NCI-H2029 (cell line): ENCODE data around the gene UROC1.

ENCODE experiments used
- DNase-seq: peaks from one replicate; lab custom pipeline; 2025; lab: John Stamatoyannopoulos, UW

UROC1 gene

DNA sequence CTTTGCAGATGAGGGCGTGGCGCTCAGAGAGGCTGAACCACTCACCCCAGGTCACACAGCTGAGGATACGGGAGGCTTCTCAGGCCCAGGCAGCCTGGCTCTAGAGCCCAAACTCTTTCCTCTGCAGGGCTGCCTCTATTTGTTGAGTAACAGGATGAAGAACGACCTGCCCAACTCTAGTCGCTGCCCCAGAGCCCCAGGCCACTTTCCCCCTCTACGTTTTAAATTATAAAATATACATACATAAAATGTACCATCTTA lies 22.7 kb downstream of the UROC1 start:
- no peak for DNase-seq

DNA sequence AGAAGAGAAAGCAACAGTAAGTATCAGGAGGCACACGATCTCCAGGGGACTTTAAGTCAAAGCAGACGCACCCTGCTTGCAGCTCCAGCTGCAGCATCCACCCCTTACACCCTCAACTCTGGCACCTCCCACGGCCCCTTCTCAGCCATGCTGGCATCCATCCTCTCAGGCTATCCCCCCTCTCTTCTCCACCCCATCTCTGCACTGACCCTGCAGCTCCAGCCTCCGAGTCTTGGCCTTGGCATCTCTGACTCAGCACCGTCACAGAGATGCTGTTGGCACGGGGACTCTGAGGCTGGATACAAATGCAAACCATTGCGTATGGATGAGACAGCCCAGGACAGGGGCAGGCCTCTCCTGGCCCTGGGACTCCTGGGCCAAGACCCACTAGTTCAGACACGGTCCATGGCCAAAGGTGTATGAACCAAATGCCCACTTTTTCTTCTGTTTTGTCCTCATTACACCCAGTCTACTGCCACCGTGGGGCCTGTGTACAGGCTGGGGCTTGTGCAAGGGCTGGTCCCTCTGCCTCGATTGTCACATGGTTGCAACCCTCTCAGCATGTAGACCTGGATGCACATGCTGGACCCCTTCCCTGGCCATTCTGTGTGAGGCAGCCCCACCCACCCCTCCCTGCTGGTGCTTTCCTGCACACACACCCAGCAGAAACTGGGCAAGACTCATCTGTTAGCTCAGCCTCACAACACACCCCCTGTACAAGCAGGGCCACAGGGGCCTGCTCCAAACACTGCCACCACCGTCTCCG lies 23.2 kb downstream of the UROC1 start:
- DNase-seq: no peak

DNA sequence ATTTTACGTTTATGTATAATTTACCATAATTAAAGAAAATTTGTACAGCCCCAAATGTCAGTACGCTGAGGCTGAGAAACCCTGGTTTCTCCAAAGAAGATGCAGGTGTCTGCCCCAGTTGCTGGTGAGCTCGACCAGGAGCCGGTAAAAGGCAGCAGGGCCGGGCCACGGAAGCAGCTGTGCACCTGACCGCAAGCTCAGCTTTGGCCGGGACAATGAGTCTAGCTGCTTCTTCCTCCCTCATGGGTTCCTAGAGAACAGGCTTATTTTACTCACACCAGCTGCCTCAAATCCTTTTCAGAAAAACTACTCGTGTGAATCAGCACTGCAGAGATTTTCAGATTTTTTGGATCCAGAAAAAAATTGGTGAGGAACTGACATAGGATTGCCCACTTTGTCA lies 23.8 kb downstream of the UROC1 start:
- no peak for DNase-seq

DNA sequence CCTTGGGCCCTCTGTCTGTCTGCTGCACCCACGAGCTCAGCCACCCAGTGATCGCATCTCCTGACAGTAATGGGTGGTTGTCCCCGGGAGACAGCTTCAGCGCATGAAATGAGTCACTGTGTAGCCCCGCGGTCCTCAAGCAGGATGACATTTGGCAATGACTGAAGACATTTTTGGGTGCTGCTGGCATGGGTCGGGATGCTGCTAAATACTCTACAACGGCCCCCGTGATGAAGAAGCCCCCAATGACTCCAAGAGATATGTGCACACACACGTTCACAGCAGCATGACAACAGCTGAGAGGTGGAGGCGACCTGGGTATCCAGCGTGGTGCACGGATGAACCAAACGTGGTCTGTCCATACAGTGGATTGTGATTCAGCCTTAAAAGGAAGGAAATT lies 24.5 kb downstream of the UROC1 start:
- DNase-seq: no peak

DNA sequence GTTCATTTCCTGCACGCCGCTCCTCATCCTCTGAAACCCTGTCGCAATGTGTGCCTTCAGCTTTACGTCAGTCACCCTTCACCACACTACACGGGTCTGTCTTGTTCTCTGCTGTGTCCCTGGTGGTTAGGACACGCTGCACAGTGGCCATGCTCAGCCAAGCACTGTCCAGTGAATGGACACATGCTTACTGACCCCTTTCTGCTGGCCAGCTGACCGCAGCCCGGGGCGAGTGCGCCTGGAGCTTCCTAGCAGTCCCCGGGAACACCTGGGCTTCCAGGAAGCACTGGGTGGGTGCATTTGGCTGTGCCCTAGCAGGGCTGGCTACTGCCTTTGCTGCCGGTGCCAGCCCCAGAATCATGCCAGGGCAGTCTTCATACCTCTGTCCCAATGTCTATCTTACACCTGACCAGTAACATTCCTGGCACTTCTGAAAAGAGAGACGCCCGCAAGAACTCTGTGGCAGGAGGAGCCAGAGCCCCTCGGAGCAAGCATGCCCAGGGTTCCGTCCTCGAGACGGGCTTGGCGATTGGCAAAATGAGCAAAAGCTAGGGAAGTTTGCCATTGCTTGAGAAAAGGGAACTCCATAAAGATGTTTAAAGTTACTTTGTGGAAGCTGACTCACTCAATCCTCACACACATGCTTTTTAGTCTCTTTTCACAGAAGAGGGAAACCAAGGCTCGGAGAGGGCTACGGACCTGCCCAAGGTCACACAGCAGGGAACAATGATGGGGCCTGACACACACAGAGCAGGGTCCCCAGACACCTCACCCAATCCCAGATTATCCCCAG lies 26.2 kb downstream of the UROC1 start:
- DNase-seq: no peak

DNA sequence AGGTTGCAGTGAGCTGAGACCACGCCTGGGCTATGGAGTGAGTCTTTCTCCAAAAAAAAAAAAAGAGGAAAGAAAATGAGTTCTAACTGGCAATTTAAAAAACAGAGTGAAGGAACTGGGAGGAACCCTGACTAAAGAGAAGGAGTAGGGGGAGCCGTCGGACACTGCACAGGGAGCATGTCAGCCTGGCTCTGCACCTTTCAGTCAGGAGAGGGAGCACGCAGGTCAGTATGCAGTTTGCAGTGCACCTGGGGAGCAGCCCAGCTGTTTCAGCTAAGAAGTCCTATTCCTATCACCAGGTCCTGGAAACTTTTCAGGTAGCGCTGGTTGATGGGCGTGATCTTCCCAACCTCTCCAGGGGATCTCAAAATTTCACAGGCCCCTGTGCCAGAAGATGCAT lies 27.0 kb downstream of the UROC1 start:
- no peak for DNase-seq

DNA sequence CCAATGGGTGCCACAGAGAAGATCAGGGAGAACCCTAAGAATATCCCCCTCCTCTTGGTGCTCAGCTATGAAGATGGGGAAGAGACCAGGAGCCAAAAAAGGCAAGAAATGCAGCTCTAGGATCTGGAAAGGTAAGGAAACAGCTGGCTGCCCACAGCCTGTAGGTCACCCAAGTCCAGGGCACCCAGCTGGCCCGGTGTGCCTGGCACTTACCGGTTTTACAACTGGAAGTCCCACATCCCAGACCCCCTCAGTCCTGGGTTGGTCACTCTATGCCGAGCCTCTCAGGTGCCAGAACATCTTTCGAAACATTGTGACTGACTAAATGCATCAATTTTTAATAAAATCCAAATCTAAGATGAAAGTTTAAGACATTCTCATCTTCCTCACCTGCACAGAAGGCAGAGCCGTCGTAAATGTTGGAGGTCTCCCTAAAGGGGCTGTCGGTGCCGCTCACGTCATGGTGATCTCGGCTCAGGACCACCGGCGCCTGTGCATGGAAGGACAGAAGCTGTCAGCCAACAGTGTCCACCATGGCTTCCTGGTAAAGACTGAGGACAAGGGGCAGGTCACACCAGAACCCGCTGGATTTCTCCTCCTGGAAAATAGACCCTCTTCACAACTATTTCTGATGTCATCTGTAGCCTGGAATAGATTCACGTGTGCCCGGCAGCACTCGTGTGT lies 28.5 kb downstream of the UROC1 start:
- DNase-seq: no peak

DNA sequence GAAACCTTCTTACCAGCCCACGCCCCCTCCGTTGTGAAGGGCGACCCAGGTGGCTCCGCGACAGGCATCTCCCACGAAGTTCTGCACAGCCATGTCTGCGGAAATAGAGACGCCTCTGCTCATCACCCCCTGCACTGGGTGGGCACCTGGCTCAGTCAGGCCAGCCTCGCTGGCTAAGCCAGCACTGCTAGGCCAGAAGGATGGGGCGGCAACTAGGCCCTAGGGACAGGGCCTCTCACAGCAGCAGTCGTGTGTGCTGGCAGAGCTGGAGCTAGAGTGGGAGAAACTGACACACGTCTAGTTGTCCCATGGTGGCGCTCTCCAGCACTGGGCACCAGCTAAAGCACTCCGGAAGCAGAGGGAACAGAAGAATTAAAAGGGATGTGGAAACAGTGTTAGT lies 29.4 kb downstream of the UROC1 start:
- DNase-seq: no peak

DNA sequence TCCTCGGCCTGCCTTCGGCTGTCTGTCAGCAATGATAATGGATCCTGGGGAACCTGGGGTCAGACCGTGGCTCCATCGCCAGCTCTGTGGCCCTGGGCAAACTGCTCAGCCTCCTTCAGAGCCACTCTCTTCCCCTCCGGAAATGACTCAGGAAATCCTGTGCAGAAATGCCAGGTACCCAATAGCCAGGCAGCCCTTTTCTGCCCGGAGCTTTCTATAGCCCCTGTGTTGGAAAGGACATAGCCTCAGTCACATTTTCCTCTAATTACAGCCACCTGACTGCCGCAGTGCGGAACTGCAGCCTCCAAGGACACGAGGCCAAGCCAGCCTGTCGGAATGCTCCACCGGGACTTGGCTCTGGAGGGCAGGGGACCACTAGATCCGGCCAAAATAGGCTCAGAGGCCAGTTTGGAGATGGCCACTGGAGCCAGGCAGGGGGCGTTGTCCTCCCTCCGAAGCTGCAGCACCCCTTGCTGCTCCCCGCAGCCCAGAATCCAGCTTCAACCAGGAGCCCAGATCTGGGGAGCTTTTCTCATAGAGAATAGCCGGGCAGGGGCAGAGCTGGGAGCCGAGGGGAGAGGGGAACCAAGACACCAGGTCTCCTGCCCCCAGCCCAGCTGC lies 30.3 kb downstream of the UROC1 start:
- DNase-seq: no peak

DNA sequence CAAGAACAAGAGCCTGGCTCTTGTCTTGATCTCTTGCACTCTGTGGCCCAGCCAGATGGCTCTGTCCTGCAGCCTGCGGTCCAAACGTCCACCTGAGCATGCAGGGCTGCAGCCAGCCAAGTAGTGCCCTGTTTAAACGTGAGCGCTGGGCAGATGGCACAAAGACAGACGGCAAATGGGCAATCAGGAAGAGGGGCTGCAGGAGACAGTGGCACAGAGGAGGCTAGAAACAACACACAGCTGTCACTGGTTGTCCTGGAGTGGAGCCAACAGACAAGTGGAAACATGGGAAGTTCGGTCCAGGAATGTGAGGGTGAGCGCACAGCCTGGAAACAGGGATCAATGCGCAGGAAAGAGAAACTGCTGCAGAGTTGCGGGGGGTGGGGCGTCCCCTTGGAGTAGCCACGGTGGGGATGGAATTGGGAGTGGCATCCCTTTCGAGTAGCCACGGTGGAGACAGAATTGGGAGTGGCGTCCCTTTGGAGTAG lies 31.2 kb downstream of the UROC1 start:
- DNase-seq: no peak

DNA sequence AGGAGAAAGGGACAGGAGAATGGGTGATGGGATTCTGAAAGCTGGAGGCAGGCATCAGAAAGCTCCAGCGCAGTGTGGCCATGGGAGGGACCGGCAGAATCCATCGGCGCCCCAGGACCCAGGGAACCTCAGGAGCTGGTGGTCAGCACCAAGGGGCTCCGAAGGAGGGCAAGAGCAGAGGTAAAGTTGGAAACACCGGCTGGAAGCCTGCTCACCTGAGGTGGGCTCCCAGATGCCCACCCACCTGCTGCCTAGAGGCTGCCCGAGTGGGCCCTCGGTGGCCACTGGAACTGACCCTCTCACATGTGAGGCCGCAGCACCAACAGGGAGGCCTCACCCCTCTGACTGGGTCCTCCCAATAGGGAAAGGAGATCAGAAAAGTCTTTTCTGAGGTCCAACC lies 31.6 kb downstream of the UROC1 start:
- no peak for DNase-seq

DNA sequence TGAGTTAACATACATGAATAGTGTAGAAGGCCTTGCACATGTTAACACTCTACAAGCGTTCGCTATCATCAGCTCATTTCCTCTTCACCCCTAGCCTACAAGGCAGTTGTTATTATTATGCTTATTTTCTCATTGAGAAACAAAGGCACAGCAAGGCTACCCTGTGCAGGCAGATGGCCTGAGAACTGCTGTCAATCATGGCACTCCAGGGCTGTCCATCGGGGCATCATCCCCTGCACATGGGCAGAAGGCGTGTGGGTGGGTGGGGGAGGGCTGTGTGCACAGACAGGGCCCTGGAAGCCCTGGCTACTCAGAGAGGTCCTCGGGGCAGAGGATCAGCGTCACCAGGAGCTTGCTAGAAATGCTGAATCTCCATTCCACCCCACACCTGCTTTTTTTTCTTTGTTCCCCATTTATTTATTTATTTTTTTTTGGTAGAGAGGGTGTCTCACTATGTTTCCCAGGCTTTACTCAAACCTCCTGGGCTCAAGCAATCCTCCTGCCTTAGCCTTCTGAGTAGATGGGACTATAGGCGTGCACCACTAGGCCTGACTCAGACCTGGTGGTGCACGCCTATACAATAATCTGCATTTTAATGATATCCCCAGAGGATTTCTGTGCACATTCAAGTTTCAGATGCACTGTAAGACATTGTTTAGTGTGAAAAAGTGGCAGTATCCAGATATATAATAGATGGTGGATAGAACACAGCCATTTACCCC lies 32.2 kb downstream of the UROC1 start:
- no peak for DNase-seq

DNA sequence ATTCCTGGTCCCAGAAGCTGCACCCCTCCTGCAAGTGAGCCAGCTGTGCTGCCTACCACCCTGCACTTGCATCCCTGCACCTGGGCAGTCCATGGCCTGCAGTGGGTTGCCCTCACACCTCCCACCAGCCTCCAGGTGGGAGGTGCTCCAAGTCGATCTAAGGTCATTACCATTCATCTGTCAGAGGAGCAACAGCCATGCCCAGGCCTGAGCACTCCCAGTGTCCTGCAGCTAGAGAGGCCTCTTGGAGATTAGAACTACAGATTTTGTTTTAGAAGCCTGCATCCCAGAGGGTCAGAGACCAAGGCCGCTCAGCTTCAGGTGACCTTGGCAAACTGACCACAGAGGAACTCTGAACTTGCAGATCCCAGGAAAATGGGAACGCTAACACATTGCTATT lies 32.9 kb downstream of the UROC1 start:
- DNase-seq: no peak

DNA sequence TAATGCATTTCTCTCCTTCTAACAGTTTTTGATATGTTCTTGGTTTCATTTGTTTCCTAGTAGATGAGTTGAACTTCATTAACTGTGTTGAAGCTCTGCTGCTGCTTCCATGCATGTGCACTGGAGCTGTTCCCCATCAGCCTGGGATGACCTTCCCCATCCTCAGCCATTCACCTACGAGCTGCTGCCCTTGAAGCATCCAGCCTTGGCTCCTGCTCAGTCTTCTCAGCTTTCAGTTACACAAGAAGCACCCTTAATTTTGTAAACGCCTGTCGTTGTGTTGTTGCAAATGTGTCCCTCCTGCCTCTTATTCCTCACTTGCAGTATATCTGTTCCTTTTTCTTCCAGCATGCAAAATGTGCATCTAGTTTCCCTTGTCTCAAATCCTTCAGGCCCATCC lies 33.4 kb downstream of the UROC1 start:
- DNase-seq: no peak

DNA sequence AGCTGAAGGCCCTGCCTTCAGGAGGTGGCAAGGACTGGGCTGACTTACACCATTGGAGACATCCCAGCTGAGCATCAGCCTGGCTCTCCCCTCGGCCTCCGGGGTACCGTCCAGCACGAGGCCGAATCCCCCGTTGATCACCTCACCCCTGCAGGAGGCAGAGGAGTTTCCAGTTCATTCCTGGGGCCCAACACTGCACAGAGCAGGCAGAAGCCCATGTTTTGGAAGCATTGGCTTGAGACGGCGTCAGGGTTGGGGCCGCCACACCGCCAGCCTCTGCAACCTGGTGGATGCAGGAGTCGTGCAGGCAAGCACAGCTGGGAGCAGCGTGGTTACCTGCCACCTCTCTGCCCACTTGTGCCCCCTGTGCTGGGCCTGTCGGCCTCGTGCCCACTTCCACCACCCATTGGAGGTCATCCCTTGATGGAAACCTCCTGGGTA lies 34.2 kb downstream of the UROC1 start:
- no peak for DNase-seq

DNA sequence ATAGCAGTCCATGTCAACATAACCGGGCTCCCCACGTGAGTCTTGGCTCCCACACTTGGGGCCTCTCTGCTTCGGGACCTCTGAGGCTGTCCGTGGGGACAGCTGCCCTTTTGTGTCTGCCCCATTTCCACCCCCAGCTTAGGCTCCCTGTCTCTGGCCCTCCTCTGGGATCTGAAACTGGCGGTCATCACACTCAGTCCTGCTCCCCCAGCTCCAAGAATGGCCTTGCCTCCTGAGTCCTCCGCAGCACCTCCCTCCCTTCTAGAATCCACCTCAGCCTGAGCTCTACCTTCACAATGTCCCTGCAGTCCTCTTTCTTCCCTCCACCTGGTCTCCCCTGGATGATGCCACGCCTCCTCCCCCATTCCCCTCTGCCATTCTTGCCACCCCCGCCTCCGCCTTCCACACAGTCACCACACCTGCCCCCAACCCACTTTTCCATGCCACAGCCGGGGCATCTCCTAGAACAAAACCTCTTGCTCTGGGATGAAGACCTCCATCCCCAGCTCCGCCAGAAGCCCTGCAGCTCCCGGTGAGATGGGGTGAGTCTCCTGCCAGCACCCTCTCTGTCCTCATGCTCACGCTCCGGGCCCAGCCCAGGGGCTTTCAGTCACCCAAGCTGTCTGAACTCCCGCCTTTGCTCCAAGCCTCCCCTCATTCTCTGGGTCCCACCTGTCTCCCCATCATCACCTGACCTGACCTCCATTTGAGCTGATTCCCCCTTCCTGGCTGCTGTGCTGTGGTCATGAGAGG lies 34.9 kb downstream of the UROC1 start:
- no peak for DNase-seq

DNA sequence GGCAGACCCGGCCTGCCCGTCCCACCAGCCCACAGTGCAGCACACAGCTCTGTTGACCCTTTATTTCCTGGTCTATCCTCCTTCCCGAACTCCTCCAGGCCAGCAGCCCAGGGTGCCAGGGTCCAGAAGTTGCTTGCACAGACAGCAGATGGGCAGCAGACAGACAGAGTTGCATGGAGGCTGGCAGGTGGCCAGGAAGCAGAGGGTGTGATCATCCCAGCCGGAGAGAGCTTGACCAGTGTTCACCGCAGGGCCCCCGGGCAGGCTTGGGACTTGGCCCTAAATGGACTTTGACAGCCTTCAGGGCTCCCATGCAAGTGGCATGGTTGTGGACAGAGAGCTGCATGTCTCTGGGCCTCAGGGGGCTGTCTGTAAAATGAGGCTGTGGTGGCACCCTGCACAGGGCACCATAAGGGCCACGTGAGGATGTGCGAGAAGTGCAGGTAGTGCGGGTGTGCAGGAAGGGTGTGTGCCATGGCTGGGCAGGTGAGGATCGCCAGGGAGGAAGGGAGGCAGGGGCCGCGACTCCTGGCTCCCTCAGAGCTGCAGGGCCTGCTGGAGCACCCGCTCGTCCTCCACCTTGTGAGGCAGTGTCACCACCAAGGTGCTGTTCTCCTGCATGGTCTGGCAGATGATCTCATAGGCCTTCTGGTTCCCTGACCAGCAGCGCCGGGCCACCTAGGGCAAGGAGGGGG lies 35.6 kb downstream of the UROC1 start:
- no peak for DNase-seq

DNA sequence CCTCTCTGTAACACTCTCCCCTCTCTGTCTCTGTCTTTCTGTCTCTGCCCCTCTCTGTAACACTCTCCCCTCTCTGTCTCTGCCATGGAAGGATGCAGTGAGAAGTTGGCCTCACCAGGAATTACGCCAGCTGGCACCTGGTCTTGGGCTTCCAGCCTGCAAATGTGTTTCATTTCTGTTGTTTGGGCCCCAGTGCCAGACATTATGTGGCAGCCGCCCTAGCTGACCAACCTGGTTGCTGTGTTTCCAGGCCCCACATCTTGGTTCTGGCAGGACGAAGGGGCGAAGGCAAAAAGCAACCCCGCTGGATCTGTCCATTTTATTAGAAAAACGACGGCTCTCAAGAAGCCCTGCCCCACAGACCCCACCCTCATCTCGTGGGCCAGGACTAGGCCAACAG lies 36.7 kb downstream of the UROC1 start:
- DNase-seq: no peak

DNA sequence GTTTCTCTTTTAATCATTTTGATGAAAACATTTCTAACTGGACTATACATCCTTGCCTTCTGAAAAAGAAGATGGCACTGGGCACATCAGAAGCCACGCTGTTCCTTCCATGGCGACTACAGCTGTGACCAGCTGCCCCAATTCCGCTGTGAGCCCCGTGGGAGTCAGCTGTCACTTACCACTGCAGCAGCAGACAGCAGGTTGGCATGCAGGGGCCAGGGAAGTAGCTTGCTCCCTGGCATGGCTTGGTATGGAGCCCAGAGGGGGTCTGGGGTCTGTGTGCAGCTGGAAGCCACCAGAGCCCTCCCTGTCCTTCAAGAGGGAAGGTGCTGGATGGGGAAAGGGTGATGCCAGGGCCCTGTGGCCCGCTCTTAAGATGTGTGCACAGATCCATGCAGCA lies 37.4 kb downstream of the UROC1 start:
- no peak for DNase-seq

DNA sequence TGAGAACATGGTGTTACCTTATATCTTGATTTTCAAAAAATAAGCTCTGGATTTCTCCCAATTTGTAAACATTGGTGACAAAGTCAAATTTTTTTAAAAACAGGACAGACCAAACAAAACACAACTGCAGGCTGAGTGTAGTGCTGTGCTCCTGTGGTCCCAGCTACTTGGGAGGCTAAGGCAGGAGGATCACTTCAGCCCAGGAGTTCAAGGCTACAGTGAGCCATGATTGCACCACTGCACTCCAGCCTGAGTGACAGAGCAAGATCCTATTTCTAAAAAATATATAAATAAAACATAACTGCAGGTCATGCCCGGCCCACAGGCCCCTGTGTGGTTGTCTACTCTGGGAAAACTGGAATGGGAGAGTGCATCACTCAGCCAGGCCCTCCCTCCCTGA lies 37.9 kb downstream of the UROC1 start:
- no peak for DNase-seq
